Prostate gland (tissue), 2 donors: ENCODE measurements around the gene IL6R.

ENCODE experiments used
- POLR2A ChIP-seq: fragments of 450-650 bp; IDR thresholded peaks from one replicate; pipeline ENCODE4 v1.6.1; 2016; ENCODE audit warnings: antibody characterized with exemption, mild to moderate bottlenecking
- POLR2AphosphoS5 ChIP-seq: sonication (generic); formaldehyde crosslinking; IDR thresholded peaks from one replicate; pipeline ENCODE4 v1.6.1; 2017; ENCODE audit warnings: antibody characterized with exemption
- TF ChIP-seq, protein P1 (sequence below), 4 experiments: fragments of 200-600 bp in 2 of 4; fragments of 450-650 bp in 2 of 4; sonication (generic) in 2 of 4; IDR thresholded peaks; 1 replicate in 3 of 4; 2 replicates in 1 of 4; pipeline ENCODE4 v1.5.1; 2016 to 2019; ENCODE audit warnings: antibody characterized with exemption in 4 of 4, mild to moderate bottlenecking in 2 of 4, moderate library complexity in 2 of 4

DNA sequence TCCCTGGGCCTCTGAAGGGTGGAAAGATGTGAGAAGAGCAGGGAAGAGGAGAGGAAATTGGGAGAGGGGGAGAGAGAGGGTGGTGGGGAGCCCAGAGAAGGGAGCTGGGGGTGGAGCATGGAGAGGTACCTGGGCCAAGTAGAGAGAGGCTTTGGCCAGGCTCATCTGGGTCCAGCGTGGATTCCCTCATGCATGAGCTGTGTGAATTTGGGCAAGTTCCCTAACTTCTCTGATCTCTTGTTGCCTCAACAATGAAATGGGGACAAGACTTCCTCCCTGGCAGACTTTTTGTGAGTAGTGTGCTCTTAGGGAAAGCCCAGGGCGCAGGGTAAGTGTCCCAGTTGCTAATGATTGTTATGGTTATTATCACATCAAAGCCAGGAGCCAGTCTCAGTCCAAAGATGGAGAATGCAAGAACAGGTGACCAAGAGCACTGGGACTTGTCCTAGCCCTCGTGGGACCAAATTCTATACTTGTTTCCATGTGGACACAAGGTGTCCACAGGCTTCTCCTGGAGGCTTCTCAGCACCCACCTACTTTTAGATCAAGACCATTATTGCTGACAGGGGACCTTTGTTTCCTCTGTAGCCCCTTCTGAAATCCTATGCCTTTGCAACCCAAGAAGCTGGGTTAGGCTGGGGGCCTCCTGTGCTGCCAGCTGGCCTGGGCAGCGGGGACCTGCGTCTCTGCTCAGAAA is 13.9 kb downstream of the IL6R start:
- TF ChIP-seq, protein P1, sequence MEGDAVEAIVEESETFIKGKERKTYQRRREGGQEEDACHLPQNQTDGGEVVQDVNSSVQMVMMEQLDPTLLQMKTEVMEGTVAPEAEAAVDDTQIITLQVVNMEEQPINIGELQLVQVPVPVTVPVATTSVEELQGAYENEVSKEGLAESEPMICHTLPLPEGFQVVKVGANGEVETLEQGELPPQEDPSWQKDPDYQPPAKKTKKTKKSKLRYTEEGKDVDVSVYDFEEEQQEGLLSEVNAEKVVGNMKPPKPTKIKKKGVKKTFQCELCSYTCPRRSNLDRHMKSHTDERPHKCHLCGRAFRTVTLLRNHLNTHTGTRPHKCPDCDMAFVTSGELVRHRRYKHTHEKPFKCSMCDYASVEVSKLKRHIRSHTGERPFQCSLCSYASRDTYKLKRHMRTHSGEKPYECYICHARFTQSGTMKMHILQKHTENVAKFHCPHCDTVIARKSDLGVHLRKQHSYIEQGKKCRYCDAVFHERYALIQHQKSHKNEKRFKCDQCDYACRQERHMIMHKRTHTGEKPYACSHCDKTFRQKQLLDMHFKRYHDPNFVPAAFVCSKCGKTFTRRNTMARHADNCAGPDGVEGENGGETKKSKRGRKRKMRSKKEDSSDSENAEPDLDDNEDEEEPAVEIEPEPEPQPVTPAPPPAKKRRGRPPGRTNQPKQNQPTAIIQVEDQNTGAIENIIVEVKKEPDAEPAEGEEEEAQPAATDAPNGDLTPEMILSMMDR (IDR thresholded peaks at IDR 0.05): no peak
- no peak for TF ChIP-seq POLR2A
- TF ChIP-seq POLR2AphosphoS5: no peak
